Measurements from ENCODE around the gene NOP16. TPM values are rescaled to one million over a fixed set of nuclear protein-coding genes. Genes with fewer than 3 reads are reported as not detected.
A peak's percentile ranks its signal among the peaks of the same experiment; 100 is the strongest.

Gene NOP16
- total RNA-seq, 1 donor from 2014 or later: 65.1 TPM

- no peak for TF ChIP-seq CTCF (IDR thresholded peaks at IDR 0.05)
- ATAC-seq (ENCODE audit: low read depth): peak; percentile 79
- intact Hi-C loops (cut with micrococcal nuclease): loop anchor here (2.0 to 10.0 kb wide), 2 partner anchors 15 to 755 kb away; partner anchors contain the start of genes ARL10 and NSD1
- H3K27ac Mint-ChIP-seq: peak overlapping the region; percentile 10
- no peak for DNase-seq
- ChIA-PET POLR2A (no interaction called here), CTCF (interaction anchor here (1.2 kb wide), 1 partner anchor 18 kb away, joined by 3 read pairs; no protein-coding TSS in a partner anchor)
- no peaks in the 10 kb centered on the region for H3K27me3 Mint-ChIP-seq
- H3K36me3 Mint-ChIP-seq (ENCODE audit: low read depth): peaks cover 54% of the 10 kb centered on the region
- peaks cover 10% of the 10 kb centered on the region for H3K4me1 Mint-ChIP-seq
- H3K4me3 Mint-ChIP-seq: no peak overlapping the region
- H3K9me3 Mint-ChIP-seq: no peaks in the 10 kb centered on the region
These were observed 8.5 kb downstream of the NOP16 start for GRCh38 chr5:176379881-176380280.

- Mint-ChIP-seq H3K36me3 (ENCODE audit: low read depth) (peaks cover 30% of the 10 kb centered on the region), H3K4me1 (peaks cover 9% of the 10 kb centered on the region), H3K9me3 (no peaks in the 10 kb centered on the region), H3K4me3 (no peak overlapping the region), H3K27ac (peak overlapping the region; percentile 21), H3K27me3 (no peaks in the 10 kb centered on the region)
- intact Hi-C loops (cut with micrococcal nuclease): loop anchor here (1.0 kb wide), 2 partner anchors 11 to 15 kb away; partner anchors contain the start of genes HIGD2A and NOP16
- ChIA-PET CTCF (no interaction called here), POLR2A (interaction anchor here (0.6 kb wide), 1 partner anchor 82 kb away, joined by 7 read pairs; no protein-coding TSS in a partner anchor)
- DNase-seq (no peak), ATAC-seq (ENCODE audit: low read depth) (peak; percentile 91)
- no peak for TF ChIP-seq CTCF (IDR thresholded peaks at IDR 0.05)
These were observed 15.1 kb downstream of the NOP16 start for GRCh38 chr5:176373100-176373818.

- ATAC-seq (ENCODE audit: low read depth) (no peak), DNase-seq (no peak)
- ChIA-PET CTCF (no interaction called here), POLR2A (interaction anchor here (1.0 kb wide), 1 partner anchor 10 kb away, joined by 7 read pairs; the partner anchor contains the start of gene KIAA1191)
- no peaks in the 10 kb centered on the region for H3K9me3 Mint-ChIP-seq
- no peak for TF ChIP-seq CTCF (IDR thresholded peaks at IDR 0.05)
- H3K4me1 Mint-ChIP-seq: peaks cover 9% of the 10 kb centered on the region
- H3K4me3 Mint-ChIP-seq: no peak overlapping the region
- H3K27me3 Mint-ChIP-seq: no peaks in the 10 kb centered on the region
- intact Hi-C loops (cut with micrococcal nuclease): no loop called here
- H3K36me3 Mint-ChIP-seq (ENCODE audit: low read depth): peaks cover 42% of the 10 kb centered on the region
- peak overlapping the region; percentile 56 for H3K27ac Mint-ChIP-seq
These were observed 16.5 kb downstream of the NOP16 start for GRCh38 chr5:176371621-176372539.

- ATAC-seq (ENCODE audit: low read depth) (no peak), DNase-seq (no peak)
- TF ChIP-seq CTCF (IDR thresholded peaks at IDR 0.05): no peak
- Mint-ChIP-seq H3K27ac (no peak overlapping the region), H3K36me3 (ENCODE audit: low read depth) (peaks cover 42% of the 10 kb centered on the region), H3K9me3 (no peaks in the 10 kb centered on the region), H3K4me1 (peaks cover 13% of the 10 kb centered on the region), H3K4me3 (no peak overlapping the region), H3K27me3 (no peaks in the 10 kb centered on the region)
- intact Hi-C loops (cut with micrococcal nuclease): no loop called here
- POLR2A ChIA-PET: interaction anchor here (0.7 kb wide), 1 partner anchor 8 kb away, joined by 4 read pairs; no protein-coding TSS in a partner anchor
- CTCF ChIA-PET: no interaction called here
These were observed 18.3 kb downstream of the NOP16 start for GRCh38 chr5:176369934-176370711.

Measured in activated B cell treated with CpG ODN at 0.5 μM for 24 hours (primary cell).